Left forelimb (tissue), 1 donor: Measurements from ENCODE around the gene TTLL10.
"Not testable (repeated sequence)": the region's sequence is repeated elsewhere in the genome, so short reads cannot be mapped to it uniquely, and the experiment has no call there.

Experiments
- DNase-seq: peaks from one replicate; pipeline ENCODE4 v3.0.0-alpha.2; 2018; ENCODE audit warnings: low spot score

The TTLL10 gene

DNA sequence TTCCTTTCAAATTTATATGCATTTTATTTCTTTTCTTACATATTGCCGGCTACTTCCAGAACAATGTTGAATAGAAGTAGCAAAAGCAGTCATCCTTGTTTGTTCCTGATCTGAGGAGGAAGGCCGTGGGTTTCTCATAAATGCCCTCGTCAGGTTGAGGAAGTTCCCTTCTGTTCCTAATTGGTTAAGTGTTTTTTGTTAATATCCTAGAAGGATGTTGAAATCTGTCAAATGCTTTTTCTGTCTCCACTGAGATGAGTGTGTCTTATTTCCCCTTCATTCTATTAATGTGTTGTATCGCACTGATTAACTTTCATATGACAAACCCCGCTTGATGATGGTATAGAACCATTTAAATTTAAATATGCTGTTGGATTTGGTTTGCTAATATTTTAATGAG, 15.4 kb downstream of the TTLL10 start:
- DNase-seq: no peak

DNA sequence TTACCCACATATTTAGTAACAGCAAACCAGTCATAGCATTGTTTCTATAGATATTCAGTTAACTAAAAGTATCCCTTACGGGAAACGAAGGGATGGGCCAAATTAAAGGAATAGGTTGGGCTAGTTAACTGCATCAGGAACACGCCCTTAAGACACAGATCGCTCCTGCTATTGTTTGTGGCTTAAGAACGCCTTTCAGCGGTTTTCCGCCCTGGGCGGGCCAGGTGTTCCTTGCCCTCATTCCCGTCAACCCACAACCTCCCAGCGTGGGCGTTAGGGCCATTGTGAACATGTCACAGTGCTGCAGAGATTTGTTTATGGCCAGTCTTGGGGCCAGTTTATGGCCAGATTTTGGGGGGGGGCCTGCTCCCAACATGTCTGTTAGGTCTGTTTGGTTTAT, 18.1 kb downstream of the TTLL10 start:
- DNase-seq: no peak

DNA sequence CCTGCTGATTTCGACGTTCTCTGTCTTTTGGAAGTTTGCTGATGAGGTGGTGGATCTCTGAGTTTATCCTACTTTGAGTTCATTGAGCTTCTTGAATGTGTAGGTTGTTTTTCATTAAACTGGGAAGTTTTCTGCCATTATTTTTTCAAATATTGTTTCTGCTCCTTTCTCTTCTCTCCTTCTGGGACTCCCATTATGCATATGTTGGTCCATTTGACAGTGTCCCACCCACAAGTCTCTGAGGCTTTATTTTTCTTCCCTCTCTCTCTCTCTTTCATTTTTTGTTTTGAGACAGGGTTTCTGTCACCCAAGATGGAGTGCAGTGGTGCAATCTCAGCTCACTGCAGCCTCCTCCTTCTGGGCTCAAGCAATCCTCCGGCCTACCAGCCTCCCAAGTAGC, 21.0 kb downstream of the TTLL10 start:
- no peak for DNase-seq

DNA sequence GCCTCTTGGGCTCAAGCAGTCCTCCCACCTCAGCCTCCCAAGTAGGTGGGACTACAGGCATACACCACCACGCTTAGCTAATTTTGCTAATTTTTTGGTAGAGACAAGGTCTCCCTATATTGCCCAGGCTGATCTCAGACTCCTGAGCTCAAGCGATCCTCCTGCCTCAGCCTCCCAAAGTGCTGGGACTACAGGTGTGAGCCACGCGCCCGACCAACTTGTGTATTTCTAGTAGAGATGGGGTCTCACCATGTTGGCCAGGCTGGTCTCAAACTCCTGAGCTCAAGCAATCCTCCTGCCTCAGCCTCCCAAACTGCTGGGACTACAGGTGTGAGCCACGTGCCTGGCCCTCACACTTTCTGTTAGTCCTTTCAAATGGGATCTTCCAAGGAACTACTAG, 22.0 kb downstream of the TTLL10 start:
- not testable (repeated sequence) for DNase-seq

DNA sequence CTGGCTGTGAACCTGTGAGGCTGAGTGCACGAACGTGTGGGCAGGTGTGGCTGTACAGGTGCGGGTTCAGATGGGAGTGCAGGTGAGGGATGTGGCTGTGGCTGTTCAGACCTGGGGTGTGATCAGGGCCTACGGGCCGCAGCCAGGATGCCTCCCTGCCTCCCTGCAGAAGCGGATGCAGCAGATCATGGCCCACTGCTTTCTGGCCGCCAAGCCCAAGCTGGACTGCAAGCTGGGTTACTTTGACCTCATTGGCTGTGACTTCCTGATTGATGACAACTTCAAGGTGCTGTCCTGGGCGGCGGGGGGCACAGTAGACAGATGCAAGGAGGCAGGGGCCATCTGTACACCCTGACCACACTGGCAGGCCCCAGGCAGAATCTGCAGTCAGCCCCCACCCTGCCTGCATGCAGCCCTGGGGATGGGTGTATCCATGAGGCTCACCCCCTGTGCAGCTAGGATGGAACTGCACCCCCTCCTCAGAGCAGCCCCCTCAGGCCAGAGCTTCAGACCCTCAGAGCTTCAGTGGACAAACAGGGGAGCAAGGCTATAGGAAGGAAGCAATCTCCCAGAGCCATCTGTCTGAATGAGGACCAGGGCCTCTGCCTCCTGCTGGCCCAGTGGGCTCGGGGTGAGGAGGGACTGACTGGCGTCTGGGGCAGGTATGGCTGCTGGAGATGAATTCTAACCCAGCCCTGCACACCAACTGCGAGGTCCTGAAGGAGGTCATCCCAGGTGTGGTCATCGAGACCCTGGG, 22.9 kb downstream of the TTLL10 start:
- DNase-seq: no peak

DNA sequence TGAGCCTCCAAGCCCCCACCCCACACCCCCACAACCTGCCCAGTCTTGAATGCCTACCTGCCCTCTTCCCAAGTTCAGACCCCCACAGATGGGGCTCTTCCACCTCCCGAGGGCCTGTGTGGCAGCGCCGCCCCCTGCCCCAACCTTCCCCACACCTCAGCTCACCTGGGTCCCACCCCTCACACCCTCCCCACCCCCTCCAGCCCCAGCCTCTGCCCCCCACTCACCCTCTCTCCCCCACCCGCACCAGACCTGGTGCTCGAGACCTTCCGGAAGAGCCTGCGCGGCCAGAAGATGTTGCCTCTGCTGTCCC, 23.5 kb downstream of the TTLL10 start:
- no peak for DNase-seq

DNA sequence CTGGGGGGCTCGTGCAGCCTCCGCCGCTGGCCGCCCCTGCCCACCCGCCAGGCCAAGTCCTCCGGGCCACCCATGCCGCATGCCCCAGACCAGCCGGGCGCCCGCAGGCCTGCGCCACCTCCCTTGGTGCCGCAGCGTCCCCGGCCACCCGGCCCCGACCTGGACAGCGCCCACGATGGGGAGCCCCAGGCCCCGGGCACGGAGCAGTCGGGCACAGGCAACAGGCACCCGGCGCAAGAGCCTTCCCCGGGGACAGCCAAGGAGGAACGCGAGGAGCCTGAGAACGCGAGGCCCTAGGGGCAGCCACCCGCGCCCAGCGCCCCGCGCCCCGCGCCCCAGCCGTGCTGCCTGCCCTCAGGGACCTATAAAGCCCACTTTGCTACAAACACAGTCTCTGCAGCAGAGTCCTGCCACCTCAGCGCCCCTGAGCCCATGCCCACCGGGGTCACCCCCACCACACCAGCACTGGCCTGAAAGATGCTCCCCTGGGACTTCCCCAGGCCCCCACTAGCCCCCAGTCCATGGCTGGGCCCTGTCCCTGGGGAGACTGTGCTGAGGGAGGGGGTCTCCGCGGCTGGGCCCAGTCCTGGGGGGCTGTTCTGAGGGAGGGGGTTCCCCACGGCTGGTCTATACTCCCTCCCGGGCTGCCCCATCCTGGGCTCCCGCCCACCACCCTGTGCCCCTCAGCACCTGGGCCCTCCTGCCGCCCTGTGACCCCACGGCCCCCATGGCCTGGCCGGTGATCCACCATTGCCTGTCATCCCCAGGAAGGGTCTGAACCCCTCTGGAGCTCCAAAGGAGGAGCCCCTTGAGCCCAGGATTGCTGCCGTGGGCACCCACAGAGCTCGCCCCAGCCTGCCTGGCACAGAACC, 24.1 kb downstream of the TTLL10 start:
- DNase-seq: no peak

DNA sequence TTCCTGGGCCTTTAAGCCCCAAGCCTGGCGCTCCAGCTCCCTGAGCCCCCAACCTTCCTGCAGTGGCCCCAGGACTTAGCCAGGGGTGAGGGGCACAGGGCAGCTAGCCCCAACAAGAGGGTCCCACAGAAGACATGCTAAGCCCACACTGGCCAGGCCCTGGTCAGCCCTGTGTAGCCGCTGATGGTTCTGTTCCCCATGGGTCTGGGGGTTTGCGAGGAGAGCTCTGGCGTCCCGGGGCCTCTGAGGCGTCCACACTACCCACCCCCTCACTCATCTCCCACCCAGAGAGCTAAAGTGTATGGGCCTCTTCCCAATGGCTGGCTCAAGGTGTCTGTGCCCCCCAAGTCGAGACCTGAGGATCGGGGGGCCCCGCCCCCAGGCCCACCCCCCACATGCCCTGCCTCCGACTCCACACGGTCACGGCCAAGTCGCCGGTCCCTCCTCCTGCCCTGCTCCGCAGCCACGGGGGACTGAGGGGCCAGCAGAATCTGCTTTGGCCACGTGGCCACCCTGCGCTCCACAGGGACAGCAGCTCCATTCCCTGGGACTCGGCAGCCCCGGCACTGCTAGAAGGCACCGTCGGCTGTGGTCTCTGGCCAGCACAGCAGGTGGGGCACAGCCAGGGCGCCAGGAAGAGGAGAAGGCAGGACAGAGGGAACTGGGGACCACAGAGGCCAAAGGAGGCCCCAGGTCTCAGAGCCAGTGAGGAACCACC, 24.9 kb downstream of the TTLL10 start:
- DNase-seq: no peak

DNA sequence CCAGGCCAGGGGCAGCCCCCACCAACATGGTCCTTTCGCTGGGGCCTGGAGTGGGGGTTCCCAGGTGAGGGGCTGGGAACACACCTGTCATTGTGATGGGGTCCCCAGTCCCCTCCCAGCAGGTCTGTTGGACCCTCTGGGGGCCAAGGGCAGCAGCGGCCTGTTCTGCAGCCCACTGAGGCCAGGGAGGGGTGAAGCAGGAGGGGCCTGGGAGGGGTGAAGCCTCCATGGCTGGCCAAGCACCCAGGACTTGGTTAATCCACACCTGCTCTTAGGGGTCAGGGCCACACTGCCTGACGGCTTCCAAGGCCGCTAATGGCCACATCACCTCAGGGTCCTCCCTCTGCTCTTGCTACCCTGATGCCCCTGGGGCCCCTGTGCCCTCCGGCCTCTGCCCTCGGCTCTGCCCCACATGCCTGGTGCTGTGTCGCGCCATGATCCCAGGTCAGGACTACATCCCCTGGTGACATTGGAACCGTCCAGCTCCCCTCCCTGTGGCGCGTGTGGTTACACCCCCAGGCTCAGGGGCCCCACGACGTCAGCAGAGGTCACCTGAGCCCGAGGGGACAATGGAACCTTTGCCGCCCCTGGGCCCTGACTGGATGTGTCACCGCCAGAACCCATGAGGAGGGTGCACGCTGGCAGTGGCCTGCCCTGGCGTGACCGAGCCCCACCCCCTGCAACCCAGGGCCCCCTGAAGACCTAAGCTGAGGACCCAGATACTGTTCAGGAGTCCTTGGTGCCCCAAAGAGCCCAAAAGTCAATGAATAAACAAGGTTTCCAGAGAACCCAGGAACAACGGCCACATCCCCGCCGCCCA, 25.7 kb downstream of the TTLL10 start:
- no peak for DNase-seq

DNA sequence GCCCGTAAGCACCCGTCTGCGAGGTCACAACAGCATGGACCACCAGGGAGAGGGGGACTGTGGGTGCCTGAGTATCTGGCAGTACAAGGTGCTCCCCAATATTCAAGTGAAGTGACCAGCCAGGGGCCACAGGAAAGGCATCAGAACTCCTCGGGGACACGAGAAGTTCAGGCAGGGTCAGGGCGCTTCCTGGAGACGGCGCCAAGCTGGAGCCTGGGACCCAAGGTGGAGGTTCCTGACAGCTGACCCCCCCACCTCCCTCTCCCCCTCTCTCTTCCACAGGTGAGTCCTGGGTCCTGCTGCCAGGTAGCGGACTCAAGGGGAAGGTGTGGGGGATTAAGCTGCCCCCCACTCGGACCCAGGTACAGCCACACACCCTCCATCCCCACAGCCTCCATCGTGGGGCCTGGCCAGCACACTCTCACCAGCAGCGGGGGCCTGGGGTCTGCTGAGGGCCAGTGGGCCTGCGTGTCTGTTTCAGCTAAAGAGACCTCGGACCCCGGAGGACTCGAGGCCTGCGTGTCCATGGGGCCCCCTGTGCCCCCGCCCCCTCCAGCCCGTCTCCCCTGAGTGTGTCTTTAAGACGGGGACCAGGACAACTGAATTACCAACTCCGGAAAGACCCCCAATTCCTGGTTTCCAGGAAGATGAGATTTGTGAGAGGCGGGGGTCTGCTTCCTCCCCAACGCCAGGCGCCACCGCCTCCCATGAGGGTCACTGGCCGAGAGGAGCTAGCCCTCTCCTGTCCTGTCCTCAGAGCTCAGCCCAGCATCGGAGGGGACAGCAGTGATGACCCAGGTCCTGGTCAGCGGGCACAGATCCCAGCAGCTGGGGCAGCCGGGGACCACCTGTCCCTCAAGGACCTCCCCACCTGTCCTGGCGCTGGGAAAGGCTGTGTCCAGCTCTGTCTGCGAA, 26.5 kb downstream of the TTLL10 start:
- DNase-seq: no peak

DNA sequence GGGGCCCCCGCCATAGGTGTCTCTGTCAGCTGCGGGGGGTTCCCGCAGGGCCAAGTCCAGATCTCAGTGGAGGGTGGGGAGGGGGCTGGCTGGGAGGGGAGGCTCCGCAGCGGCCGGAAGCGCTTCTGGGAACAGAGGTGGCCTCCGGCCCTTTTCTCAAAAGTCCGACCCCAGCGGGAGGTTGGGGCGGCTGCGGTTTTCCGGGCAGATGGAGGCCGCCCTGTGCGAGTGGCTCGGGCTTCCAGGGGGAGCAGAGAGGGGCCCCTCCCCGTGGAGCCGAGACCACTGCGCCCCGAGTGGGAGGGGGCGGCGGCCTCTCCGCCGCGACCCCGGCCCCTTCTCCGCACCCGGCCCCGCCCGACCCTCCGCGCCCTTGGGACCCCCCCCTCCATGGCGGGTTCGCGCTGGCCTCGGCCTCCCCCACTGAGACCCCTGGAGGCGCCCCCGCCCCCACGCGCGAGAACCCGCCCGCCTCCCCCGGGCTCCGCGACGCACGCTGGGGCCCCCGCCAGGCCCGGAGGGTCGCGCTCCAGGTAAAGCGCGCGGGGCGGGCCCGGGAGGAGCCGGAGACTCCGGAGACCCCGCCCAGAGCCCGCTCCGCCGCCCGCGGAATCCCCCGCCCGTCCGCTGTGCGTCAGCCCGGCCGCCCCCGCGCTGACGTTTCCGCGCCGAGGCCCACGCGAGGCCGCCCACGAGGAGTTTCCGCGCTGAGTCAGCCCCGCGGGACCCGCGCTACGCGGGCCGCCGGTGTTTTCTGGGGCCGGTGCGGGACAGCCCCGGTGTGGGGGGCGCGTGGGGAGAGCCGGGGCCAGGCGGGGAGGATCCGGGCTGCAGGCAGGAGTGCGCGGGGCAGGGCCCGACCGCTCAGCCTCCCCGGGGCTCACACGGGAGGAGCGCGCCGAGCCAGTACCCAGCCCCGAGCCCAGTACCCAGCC, 27.5 kb downstream of the TTLL10 start:
- no peak for DNase-seq

DNA sequence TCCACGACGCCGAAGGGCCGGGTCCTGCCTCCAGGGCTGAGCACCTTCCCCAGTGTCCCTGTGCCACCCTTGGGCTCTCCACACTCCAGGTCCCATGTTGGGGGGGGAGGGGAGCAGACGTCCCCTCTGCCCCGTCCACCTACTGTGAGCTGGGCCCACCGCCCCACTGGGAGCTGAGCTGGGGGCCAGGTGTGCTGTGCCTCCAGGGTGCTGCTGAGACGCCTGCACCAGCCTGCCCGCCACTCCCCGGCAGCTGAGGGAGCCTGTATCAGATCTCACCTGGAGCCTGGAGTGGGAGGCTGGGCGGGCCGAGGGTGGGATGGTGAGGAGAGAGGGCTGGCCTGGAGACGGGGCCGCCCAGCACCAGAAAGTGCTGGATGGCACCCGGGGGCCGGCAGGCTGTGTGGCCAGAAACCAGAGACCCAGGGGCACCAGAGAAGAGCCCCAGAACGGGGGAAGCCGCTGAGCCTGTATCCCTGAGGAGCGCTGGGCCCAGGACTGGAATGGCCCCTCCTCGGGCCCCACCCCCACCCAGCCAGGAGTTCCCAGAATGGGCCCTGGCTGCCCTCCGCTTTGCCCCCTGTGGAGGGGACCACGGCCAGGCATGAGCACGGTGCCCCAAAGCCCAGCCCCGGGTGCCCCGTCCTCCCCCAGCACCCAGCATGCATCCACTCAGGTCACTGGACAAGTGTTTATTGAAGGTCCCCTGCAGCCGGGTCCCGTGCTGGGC, 29.3 kb downstream of the TTLL10 start:
- no peak for DNase-seq

DNA sequence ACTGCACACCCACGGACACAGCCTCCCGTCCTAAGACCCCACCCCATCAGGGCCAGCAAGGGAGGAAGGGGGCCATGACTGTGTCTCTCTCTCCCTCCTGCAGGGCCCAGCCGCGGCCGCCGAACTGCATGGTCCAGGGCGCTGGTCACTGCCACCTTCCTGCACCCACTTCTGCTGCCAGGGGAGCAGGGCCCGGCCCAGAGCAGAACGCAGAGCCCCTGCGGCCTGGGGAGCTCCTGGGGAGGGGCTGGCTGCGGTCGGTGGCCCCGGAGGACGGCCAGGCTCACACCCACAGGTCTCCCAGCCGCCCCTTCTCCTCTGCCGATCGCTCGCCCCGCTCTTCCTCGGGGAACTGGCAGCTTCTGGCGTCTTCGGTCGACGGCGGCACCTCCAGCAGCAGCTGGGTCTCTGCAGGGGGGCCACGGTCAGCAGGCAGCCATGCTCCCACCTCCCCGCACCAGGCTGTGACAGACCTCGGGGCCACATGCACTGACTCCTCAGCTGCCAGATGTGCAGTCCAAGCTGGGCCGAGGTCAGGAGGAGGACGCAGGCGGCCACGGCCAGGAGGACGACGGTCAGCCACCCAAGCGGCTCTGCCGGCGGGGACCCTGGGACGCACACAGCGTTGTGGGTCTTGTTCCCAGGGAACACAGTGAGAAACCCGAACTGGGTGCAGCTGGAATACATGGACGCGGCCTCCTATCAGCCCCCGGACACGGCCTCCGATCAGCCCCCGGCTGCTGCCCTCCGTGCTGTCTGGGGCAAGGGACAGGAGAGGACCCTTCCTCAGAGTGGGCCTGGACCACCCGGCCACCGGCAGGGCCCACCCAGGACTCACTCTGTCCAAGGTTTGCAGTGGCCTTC, 30.1 kb downstream of the TTLL10 start:
- no peak for DNase-seq

DNA sequence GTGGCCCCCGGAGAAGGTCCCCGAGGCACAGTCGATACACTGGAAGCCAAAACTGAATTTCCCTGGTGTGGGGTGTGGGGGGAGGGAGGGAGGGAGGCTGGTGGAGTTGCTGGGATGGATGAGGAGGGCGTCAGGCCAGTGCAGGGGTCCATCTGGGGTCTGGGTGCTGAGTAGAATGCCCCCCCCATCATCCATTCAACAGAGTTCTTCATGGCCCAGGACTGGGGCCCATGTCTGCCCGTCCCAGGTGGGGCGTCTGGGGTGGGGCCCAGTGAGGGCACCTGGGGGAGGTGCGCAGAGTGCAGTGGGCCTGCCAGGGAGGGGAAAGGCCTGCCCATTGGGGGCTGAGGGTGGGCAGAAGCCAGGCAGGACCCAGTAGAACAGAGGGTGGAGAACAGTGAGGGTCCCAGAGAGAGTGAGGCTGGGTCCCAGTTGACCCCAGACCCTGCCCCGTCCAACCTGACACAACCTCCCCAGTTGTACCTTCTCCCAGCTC, 30.8 kb downstream of the TTLL10 start:
- no peak for DNase-seq

DNA sequence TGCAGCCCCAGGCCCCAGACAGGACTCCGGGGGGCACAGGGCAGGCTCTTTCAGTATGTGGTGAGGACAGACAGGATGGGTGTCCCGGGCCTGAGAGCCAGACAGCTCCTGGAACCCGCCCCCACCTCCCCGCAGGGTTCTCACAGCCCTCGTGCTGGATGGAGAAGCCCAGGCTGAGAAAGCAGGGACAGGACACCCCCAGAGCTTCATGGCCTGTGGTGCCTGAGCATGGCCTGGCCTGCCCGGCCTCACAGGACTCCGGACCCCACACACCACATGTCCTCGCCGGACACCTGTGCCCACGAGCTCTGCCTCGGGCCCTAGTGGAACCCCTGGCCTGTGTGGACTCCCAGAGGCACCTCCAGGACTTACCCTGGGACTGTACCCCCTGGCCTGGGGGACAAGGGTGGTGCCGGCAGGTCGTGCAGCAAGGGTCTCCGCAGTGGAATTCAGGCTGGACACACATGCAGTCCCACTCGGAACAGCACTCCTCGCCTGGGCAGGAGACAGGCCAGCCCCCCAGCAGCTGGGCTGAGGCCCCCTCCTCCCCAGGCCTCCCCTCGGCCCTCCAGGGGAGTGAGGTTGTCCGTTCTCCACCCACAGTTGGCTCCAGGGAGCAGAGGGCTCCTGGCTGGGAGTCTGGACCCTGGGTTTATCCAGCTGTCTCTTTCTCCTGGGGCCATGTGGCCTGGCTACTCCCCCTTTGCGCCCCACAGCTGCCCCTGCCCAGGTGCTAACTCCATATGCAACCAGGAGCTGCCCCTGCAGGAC, 31.5 kb downstream of the TTLL10 start:
- no peak for DNase-seq

DNA sequence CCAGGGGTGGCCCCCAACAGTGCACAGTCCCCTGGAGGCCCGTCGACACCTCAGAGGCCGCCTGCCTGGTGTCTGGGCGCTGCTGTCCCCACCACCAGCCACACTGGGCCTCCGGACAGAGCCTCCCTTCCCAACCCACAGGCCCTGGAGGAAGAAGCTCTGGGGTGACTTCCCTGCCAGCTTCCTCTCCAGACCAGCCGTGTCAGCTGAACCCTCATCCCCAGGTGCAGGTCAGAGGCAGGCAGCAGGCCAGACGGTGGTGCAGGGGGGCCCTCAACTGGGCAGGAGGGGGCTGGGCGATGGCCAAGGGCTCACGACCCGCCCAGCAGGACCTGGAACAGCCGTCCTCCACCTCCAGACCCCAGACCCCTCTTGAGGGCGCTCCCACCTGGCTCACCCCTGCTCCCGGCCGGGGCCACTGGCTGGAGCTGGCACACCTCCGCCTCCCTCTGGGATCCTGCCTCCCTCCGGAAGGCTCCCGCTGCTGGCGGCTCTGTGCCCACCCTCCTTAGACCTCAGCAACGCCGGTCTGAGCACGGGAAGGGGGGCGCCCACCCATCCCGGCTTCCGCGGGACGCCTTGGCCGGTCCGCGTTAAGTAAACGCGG, 32.2 kb downstream of the TTLL10 start:
- no peak for DNase-seq
